Measurements from ENCODE around the gene INPP4A.

- TF ChIP-seq CTCF (IDR thresholded peaks at IDR 0.05; ENCODE audit: poor library complexity) (no peak), EZH2 (IDR thresholded peaks at IDR 0.05; ENCODE audit: borderline replicate concordance) (no peak)
Observed at GRCh38 chr2:98586551-98587140, 142.0 kb downstream of the INPP4A start.

Data from hepatocyte (in vitro differentiated cells).